Measurements from ENCODE around the gene TMCC3. TPM values are rescaled to one million over a fixed set of nuclear protein-coding genes. Genes with fewer than 3 reads are reported as not detected.

TMCC3 gene
- polyA plus RNA-seq, 1 donor = 23.4 TPM

GRCh38 chr12:94534774-94535509 lies 115.4 kb downstream of the TMCC3 start:
- no peak for DNase-seq (ENCODE audit: low read depth)

GRCh38 chr12:94534278-94534677 lies 116.1 kb downstream of the TMCC3 start:
- DNase-seq (ENCODE audit: low read depth) = no peak

DNA sequence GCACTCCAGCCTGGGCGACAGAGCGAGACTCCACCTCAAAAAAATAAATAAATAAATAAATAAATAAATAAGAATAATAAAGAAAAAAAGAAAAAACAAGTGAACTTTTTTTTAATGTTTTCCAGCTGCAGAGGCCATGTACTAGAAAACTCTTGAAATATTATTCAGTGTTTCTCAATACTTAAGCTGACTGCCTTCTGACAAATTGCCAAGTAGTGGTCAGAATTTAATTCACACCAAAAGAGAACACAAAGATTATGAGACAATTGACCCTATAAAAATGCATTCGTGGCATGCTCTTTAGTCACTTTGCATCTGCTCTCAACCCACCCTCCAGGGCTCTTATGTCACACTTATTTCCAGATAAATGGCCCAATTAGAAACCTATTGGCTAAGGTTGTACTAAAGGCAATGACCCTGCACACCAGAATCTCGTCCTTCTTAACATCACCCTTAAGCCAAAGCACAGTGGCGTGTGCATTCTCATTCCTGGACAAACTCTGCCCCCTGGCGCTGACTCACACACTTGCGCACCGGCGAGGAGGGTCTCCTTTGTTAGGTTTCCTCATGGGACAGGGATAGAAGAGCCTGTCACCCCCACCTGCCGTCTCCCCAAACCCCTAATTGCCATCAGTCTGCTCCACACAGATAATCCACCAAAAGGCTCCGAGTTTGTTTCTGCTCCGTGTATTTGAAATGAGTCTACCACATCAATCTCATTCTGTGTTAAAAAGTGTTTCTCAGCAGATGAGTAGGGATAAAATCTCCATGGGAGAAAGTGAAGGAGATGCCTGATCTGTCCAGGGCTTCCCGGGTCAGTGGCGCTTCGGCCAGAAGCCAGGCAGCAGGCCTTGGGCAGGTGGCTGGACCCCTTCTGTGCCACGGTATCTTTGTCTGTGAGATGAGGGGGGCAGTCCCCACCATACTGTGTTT lies 117.6 kb downstream of the TMCC3 start:
- peak; percentile 44 for DNase-seq (ENCODE audit: low read depth)

- DNase-seq (ENCODE audit: low read depth) = no peak
Measured at GRCh38 chr12:94531196-94531720, 119.1 kb downstream of the TMCC3 start.

GRCh38 chr12:94525951-94526350 lies 124.4 kb downstream of the TMCC3 start:
- DNase-seq (ENCODE audit: low read depth) = no peak

Other genes with a start within 250 kb of the TMCC3 start
- gene CEP83, start 190.7 kb downstream of the TMCC3 start, polyA plus RNA-seq (ENCODE audit: insufficient read length) = 13.5 TPM